RKO (cell line): ENCODE data around the gene ZNF318.
A peak's percentile ranks its signal among the peaks of the same experiment; 100 is the strongest.
"Not testable (repeated sequence)": the region's sequence is repeated elsewhere in the genome, so short reads cannot be mapped to it uniquely, and the experiment has no call there.

Experiments
- DNase-seq: peaks from one replicate; pipeline ENCODE4 v3.0.0-alpha.2; 2016; ENCODE audit warnings: low spot score

The ZNF318 gene

DNA sequence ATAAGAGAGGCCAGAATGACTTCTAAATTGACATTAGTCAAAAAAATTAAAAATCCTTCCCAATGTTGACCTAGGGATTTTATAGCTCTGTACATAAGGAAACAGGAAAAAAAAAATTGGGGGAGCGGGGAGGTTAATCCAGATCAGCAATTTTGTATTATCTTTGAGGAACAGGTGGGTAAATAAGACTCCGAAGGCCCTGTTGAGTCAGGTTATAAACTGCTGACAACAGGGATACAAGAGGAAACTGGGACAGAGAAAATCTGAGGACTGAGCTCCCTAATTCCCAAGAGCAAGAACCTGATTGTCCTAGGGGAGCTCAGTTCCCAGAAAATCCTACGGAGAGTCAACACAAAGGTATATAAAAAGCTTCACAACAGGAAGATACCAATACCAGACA lies 34.0 kb downstream of the ZNF318 start:
- no peak for DNase-seq

GRCh38 chr6:43334466-43335095 lies 34.9 kb downstream of the ZNF318 start:
- DNase-seq, result peak; percentile 81

DNA sequence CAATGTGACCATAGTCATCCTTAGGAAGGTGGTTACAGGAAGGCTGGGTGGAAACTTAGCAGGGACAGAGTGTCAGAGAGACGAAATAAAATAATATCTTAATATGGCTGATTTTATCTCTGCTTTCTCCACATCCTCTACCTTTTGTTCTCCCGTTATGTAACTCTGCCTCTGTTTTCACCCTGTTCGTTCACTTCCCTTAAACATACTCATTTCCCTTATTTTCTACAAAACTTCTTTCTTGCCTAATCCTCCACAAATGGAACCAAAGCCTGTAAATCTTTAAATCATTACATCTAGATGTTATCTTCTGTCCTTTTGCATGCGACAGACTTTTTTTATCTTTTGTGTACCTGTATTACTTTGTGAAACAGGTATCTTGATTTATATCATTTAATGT lies 37.6 kb downstream of the ZNF318 start:
- DNase-seq, result no peak

- no peak for DNase-seq
Measured at GRCh38 chr6:43331470-43331869, 38.0 kb downstream of the ZNF318 start.

- DNase-seq, result no peak
Measured at GRCh38 chr6:43328528-43328927, 40.9 kb downstream of the ZNF318 start.

DNA sequence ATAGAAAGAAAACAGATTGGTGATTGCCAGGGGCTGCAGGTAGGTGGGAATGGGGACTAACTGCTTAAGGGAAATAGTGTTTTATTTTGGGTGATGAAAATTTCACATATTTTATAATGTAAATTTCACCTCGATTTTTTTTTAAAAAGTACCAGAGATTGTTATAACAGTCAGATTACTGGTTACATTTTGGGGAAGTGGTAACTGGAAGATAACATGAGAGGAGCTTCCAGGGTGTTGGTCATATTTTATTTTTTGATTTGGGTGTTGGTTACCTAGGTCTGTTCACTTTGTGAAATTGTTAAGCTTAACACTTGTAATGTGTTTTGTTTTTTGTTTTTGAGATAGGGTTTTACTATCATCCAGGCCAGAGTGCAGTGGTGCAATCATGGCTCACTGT lies 43.6 kb downstream of the ZNF318 start:
- DNase-seq, result no peak

DNA sequence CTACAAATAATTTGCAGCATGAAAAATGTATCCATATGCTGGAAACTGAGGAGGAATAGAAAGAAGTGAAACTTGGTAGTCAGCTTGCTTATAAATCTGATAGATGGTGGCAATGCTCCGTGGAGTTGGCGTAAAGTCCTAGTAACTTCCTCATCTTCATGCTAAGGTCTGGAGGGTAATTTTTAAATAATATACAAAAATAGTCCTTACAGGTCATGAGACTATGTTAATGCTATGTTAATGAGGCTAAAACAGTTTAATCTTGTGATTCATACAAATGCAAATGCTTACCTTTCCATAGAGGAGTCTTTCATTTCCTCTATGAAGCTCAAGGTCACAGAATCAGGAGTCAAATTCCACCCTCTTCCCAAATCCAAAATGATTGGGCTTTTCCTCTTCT lies 51.4 kb downstream of the ZNF318 start:
- no peak for DNase-seq

- no peak for DNase-seq
Measured at GRCh38 chr6:43313813-43314212, 55.6 kb downstream of the ZNF318 start.

- DNase-seq, result no peak
Measured at GRCh38 chr6:43311666-43312065, 57.8 kb downstream of the ZNF318 start.

DNA sequence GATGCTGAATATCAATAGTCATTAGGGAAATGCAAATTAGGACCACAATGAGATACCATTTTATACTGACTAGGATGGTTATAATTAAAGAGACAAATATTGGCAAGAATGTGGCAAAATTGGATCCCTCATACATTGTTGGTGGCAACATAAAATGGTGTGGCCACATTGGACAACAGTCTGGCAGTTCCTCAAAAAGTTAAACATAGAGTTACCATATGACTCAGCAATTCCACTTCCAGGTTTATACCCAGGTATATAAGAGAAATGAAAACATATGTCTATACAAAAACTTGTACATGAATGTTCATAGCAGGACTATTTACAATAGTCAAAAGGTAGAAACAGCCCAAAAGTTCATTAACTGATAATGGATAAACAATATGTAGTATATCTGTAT lies 58.8 kb downstream of the ZNF318 start:
- no peak for DNase-seq

- no peak for DNase-seq
Measured at GRCh38 chr6:43310134-43310533, 59.3 kb downstream of the ZNF318 start.

DNA sequence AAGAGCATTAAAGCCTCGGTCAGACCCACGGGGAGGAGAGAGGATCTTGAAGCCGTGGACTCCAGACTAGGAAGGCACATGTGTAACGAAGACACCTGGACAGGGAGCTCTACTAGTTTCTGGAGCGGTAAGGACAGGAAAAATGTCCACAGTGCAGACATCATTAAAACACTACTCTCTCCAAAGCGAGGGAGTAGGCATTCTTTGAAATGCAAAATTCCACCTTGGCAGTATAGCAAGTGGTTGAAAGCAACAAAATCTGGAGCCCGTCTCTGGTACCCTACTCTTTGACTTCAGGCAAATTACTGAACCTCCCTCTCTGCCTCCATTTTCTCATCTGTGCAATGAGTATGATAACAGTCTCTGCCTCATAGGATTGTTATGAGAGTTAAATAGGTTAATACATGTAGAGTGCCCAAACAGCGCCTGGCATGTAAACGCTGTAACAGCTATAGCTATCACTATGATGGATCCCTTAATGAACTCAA lies 60.4 kb downstream of the ZNF318 start:
- DNase-seq, result no peak

DNA sequence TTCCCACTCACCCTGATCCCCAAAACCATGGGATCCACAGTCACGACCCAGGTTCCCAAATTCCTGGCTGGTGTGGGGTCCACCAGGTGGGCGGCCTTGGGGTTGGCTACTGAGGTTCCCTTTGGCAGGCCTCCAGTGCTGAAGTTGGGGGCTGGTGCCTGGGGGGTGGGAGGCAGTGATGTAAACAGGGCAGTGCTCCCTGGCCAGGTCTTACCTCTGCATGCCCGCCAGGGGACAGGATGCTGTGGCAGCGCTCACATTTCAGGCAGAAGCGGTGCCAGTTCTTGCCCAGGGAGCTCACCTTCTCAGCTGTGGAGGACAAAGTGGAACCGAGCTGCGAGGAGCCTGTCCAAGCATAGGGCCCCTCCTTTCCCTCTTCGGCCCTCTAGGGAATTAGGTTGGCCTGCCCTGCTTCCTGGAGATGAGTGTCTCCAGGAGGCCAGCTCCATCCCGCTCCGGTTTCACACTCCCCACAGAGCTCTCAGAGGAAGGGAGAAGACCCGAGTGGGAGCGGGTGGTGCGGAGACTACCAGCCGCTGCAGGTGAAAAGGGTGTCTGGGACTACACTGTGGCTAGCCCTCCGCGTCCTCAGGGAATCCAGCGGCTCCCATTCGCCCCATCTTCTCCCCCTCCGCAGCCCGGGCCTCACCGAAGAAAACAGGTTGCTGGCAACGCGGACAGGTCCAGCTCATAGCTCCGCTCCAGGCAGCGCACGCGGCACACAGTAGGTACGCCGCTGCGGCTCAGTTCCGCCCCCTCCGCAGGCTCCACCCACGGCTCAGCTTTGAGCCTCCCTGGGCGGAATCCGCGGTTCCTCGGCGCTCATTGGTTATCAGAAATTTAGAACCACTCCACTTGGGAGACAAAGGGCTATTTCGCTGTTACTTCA lies 61.1 kb downstream of the ZNF318 start, which contains the start of gene CRIP3:
TSS of gene CRIP3 (minus strand) at position 726 of the 889 bp plus-strand sequence. CDS start at position 692, 34 bp downstream.
- DNase-seq, result no peak

DNA sequence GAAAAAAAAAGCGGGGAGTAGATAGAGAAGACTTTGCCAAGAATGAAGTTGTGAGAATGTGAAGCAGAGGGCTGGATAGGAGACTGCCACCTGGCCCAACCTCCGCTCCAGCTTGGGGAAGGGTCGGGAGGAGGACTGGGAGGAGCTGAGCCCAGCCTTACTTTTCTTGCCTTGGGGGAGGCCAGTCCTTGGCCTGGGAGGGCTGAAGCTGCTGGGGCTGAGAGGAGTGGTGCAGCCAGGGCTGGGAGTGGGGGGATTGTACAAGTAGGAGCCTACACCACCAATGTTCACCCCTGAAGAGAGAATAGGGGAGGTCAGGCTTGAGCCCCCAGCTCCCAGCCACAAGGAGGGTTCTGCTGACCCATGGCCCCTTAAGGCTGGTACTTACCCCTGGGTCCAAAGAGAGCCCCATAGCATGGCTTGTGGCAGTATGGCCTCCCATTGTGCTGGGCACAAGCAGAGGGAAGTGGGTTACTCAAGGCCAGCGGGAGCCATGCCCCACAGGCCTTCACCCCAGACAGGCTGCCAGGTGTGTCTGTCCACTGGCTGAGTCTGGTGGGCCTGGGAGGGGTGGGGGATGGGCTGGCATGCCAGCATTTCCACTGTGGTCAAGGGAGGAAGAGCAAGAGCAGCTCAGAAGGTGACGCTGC lies 61.9 kb downstream of the ZNF318 start:
- DNase-seq, result no peak

DNA sequence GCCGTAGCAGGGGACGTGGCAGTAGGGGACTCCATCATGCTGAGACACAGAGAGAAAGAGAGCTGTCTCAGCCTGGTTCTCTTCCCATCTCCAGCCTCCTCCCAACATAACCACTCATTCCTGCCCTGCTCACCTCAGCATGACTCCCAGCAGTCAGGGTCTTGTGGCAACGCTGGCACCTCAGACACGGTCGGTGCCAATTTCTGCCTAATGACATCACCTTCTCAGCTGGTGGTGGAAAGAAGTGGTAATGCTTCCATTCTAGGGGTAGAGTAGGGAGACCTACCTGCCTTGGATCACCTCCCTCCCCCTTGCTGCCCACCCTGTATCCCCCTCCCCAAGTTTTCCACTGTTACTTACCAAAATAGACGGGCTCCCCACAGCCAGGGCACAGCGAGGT lies 63.4 kb downstream of the ZNF318 start:
- no peak for DNase-seq

- DNase-seq, result no peak
Measured at GRCh38 chr6:43304882-43305281, 64.6 kb downstream of the ZNF318 start.

- no peak for DNase-seq
Measured at GRCh38 chr6:43304361-43304760, 65.1 kb downstream of the ZNF318 start.

- no peak for DNase-seq
Measured at GRCh38 chr6:43303751-43304331, 65.6 kb downstream of the ZNF318 start.

- not testable (repeated sequence) for DNase-seq
Measured at GRCh38 chr6:43303006-43303405, 66.4 kb downstream of the ZNF318 start.

- no peak for DNase-seq
Measured at GRCh38 chr6:43302126-43302525, 67.3 kb downstream of the ZNF318 start.

DNA sequence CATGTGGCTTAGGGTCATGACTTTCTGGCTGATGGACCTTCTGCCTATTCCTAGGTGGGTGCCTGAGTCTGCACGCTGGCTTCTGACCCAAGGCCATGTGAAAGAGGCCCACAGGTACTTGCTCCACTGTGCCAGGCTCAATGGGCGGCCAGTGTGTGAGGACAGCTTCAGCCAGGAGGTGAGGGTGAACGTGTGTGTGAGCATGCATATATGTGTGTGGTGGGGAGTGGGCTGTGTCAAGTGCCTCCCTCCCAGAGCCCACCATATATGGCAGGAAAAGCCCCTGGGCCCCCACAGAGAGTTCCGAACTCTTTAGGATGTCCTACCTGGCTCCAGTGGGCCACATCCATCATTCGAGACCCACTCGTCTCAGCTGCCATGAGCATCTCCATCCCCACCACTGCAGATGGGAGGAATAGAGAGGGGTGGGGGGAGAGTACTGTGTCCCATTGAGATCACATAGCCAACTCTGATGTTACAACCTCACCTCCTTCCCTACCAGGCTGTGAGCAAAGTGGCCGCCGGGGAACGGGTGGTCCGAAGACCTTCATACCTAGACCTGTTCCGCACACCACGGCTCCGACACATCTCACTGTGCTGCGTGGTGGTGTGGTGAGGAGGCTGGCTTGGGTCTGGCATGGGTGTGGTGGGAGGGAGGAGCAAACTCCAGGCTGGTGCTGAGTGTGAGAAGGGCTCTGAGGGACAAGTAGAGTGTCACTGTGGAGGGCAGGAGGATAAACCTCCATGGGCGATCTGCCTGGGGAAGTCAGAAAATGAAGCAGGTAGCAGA lies 68.2 kb downstream of the ZNF318 start:
- DNase-seq, result no peak
